Subcutaneous abdominal adipose tissue (tissue), 5 donors: Measurements from ENCODE around the gene RALGAPA2.

Experiments
- H3K27ac ChIP-seq: one replicate; pipeline ENCODE4 v1.7.0; 2013; ENCODE audit warnings: low read depth, mild to moderate bottlenecking, inconsistent platforms, low read length, moderate library complexity
- H3K27me3 ChIP-seq, 5 donors: one replicate each; pipeline ENCODE4 v1.7.0; 2013; ENCODE audit warnings: low read length in 5 of 5, inconsistent platforms in 1 of 5; ENCODE audit not compliant: control insufficient read depth in 5 of 5, insufficient read depth in 4 of 5
- H3K36me3 ChIP-seq, 5 donors: one replicate each; pipeline ENCODE4 v1.7.0; 2013; ENCODE audit warnings: low read length in 5 of 5; ENCODE audit not compliant: control insufficient read depth in 5 of 5, insufficient read depth in 5 of 5
- H3K4me1 ChIP-seq, 5 donors: one replicate each; pipeline ENCODE4 v1.7.0; 2013; ENCODE audit warnings: low read length in 5 of 5, mild to moderate bottlenecking in 3 of 5, moderate library complexity in 1 of 5; ENCODE audit not compliant: control insufficient read depth in 5 of 5, insufficient read depth in 5 of 5
- H3K4me3 ChIP-seq, 5 donors: one replicate each; pipeline ENCODE4 v1.7.0; 2013; ENCODE audit warnings: low read length in 5 of 5, low read depth in 1 of 5
- H3K9ac ChIP-seq, 5 donors: one replicate each; pipeline ENCODE4 v1.7.0; 2013; ENCODE audit warnings: low read length in 5 of 5, mild to moderate bottlenecking in 4 of 5, moderate library complexity in 3 of 5
- H3K9me3 ChIP-seq, 5 donors: one replicate each; pipeline ENCODE4 v1.7.0; 2013; ENCODE audit warnings: low read length in 5 of 5; ENCODE audit not compliant: control insufficient read depth in 5 of 5
- donor health status: healthy.
- donor health status: healthy.
- donor health status: healthy.
- donor health status: healthy.
- donor health status: healthy.

Gene RALGAPA2

GRCh38 chr20:20624914-20625313, 87.5 kb downstream of the RALGAPA2 start:
- H3K36me3 ChIP-seq: peaks cover 22 to 50% (median 38%) of the 10 kb centered on the region in 5 donors
- H3K9ac ChIP-seq: no peak overlapping the region
- H3K27ac ChIP-seq: no peak overlapping the region
- H3K4me1 ChIP-seq: no peaks in the 10 kb centered on the region
- no peaks in the 10 kb centered on the region for H3K27me3 ChIP-seq
- no peak overlapping the region for H3K4me3 ChIP-seq
- H3K9me3 ChIP-seq: no peaks in the 10 kb centered on the region

GRCh38 chr20:20621195-20621594, 91.2 kb downstream of the RALGAPA2 start:
- Histone ChIP-seq H3K9ac (no peak overlapping the region), H3K4me3 (no peak overlapping the region), H3K36me3 (peaks cover 17 to 33% (median 25%) of the 10 kb centered on the region in 5 donors), H3K9me3 (no peaks in the 10 kb centered on the region), H3K27me3 (no peaks in the 10 kb centered on the region), H3K27ac (no peak overlapping the region), H3K4me1 (no peaks in the 10 kb centered on the region)

GRCh38 chr20:20614391-20614790, 98.1 kb downstream of the RALGAPA2 start:
- Histone ChIP-seq H3K4me3 (no peak overlapping the region), H3K9ac (no peak overlapping the region), H3K9me3 (no peaks in the 10 kb centered on the region), H3K27me3 (no peaks in the 10 kb centered on the region), H3K27ac (no peak overlapping the region), H3K36me3 (peaks cover 13 to 56% (median 51%) of the 10 kb centered on the region in 5 donors), H3K4me1 (no peaks in the 10 kb centered on the region)

- H3K27ac ChIP-seq: no peak overlapping the region
- peaks cover 8 to 45% (median 36%) of the 10 kb centered on the region in 5 donors for H3K36me3 ChIP-seq
- no peaks in the 10 kb centered on the region for H3K27me3 ChIP-seq
- H3K9ac ChIP-seq: no peak overlapping the region
- H3K9me3 ChIP-seq: no peaks in the 10 kb centered on the region
- no peaks in the 10 kb centered on the region for H3K4me1 ChIP-seq
- H3K4me3 ChIP-seq: no peak overlapping the region
Measured at GRCh38 chr20:20612251-20612650, 100.2 kb downstream of the RALGAPA2 start.

GRCh38 chr20:20611167-20611566, 101.3 kb downstream of the RALGAPA2 start:
- H3K4me3 ChIP-seq: no peak overlapping the region
- no peaks in the 10 kb centered on the region for H3K27me3 ChIP-seq
- no peaks in the 10 kb centered on the region for H3K4me1 ChIP-seq
- peaks cover 4 to 43% (median 31%) of the 10 kb centered on the region in 5 donors for H3K36me3 ChIP-seq
- no peak overlapping the region for H3K27ac ChIP-seq
- H3K9ac ChIP-seq: no peak overlapping the region
- no peaks in the 10 kb centered on the region for H3K9me3 ChIP-seq

- Histone ChIP-seq H3K9me3 (no peaks in the 10 kb centered on the region), H3K4me3 (no peak overlapping the region), H3K9ac (no peak overlapping the region), H3K4me1 (no peaks in the 10 kb centered on the region), H3K36me3 (peaks cover 5 to 44% (median 28%) of the 10 kb centered on the region in 5 donors), H3K27me3 (no peaks in the 10 kb centered on the region), H3K27ac (no peak overlapping the region)
Measured at GRCh38 chr20:20609522-20609921, 102.9 kb downstream of the RALGAPA2 start.

- Histone ChIP-seq H3K4me3 (no peak overlapping the region), H3K4me1 (no peaks in the 10 kb centered on the region), H3K27me3 (no peaks in the 10 kb centered on the region), H3K36me3 (peaks cover 10 to 49% (median 33%) of the 10 kb centered on the region in 5 donors), H3K27ac (no peak overlapping the region), H3K9ac (no peak overlapping the region), H3K9me3 (no peaks in the 10 kb centered on the region)
Measured at GRCh38 chr20:20608641-20609040, 103.8 kb downstream of the RALGAPA2 start.

GRCh38 chr20:20608041-20608440, 104.4 kb downstream of the RALGAPA2 start:
- H3K4me3 ChIP-seq: no peak overlapping the region
- H3K27me3 ChIP-seq: no peaks in the 10 kb centered on the region
- peaks cover 14 to 50% (median 31%) of the 10 kb centered on the region in 5 donors for H3K36me3 ChIP-seq
- no peaks in the 10 kb centered on the region for H3K9me3 ChIP-seq
- H3K9ac ChIP-seq: no peak overlapping the region
- no peak overlapping the region for H3K27ac ChIP-seq
- no peaks in the 10 kb centered on the region for H3K4me1 ChIP-seq

GRCh38 chr20:20606881-20607280, 105.6 kb downstream of the RALGAPA2 start:
- Histone ChIP-seq H3K36me3 (peaks cover 16 to 48% (median 28%) of the 10 kb centered on the region in 5 donors), H3K9ac (no peak overlapping the region), H3K27me3 (no peaks in the 10 kb centered on the region), H3K27ac (no peak overlapping the region), H3K4me1 (no peaks in the 10 kb centered on the region), H3K9me3 (no peaks in the 10 kb centered on the region), H3K4me3 (no peak overlapping the region)

GRCh38 chr20:20606050-20606449, 106.4 kb downstream of the RALGAPA2 start:
- H3K27me3 ChIP-seq: no peaks in the 10 kb centered on the region
- H3K4me3 ChIP-seq: no peak overlapping the region
- H3K36me3 ChIP-seq: peaks cover 19 to 51% (median 33%) of the 10 kb centered on the region in 5 donors
- no peak overlapping the region for H3K27ac ChIP-seq
- H3K4me1 ChIP-seq: no peaks in the 10 kb centered on the region
- H3K9me3 ChIP-seq: no peaks in the 10 kb centered on the region
- H3K9ac ChIP-seq: no peak overlapping the region

- no peaks in the 10 kb centered on the region for H3K27me3 ChIP-seq
- H3K4me3 ChIP-seq: no peak overlapping the region
- H3K36me3 ChIP-seq: peaks cover 25 to 49% (median 33%) of the 10 kb centered on the region in 5 donors
- no peaks in the 10 kb centered on the region for H3K9me3 ChIP-seq
- no peak overlapping the region for H3K27ac ChIP-seq
- no peaks in the 10 kb centered on the region for H3K4me1 ChIP-seq
- no peak overlapping the region for H3K9ac ChIP-seq
Measured at GRCh38 chr20:20604907-20605306, 107.5 kb downstream of the RALGAPA2 start.
